CD4-positive, alpha-beta T cell treated with Interleukin-12 subunit alpha and Interleukin-12 subunit beta, for 1 hour (primary cell): ENCODE results near the gene OR6M1.

Experiments
- DNase-seq: peaks from one replicate; pipeline ENCODE4 v3.0.0-alpha.2; 2020

OR6M1 gene

DNA sequence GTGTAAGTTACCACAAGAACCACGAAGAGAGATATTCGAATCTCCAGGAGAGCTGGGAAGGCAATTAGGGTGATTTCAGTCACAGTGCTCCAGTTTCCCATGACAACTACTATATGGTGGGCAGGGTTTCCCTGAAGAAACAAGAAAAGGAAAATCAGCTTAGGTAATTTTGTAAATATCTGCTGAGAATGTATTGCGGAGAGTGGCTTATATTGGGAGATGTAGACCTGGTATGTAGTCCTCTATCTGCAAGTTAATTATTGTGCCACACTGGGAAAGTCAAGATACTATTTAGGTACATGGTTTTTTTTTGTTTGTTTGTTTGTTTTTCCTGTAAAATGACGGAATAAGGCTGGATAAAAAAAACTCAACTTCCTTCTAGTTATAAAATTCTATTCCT lies at the start of gene OR6M1:
TSS of gene OR6M1 (minus strand) at position 101 of the 400 bp plus-strand sequence. CDS start at position 101, 0 bp downstream.
- DNase-seq, result no peak

DNA sequence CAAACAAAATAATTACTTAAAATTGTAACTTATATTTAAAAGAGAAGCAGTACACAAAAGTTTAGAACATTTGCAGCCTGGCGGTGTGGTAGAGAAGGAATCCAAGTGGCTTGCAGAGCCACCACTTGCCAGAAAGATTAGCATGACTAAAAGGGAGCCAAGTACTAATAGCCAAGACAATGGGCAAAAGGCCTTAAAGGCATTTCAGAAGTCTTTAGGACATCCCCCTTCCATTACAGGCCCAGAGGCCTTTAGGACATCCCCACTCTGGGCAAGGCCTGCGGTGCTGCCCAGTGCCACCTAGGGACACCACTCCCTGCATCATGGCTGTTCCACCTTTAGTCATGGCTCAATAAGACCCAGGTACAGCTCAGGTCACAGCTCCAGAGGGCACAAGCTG lies 46.9 kb upstream of the OR6M1 start:
- no peak for DNase-seq

DNA sequence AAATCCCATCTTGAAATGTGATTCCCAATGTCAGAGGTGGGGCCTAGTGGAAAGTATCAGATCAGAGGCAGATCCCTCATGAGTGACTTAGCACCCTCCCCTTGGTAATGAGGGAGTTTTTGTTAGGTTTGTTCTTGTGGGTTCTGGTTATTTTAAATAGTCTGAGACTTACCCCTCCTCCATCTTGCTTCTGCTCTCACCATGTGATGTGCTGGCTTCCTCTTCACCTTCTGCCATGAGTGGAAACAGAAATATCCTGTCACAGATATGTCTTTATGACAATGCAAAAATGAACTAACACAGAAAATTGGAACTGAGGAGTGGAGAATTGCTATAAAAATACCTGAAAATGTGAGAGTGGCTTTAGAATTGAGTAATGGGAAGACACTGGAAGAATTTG lies 46.2 kb upstream of the OR6M1 start:
- DNase-seq, result no peak

- DNase-seq, result no peak
Measured at GRCh38 chr11:123851110-123851509, 45.0 kb upstream of the OR6M1 start.

- no peak for DNase-seq
Measured at GRCh38 chr11:123841174-123841573, 35.0 kb upstream of the OR6M1 start.

GRCh38 chr11:123839131-123839530 lies 33.0 kb upstream of the OR6M1 start:
- no peak for DNase-seq

GRCh38 chr11:123838659-123839058 lies 32.5 kb upstream of the OR6M1 start:
- DNase-seq, result no peak

DNA sequence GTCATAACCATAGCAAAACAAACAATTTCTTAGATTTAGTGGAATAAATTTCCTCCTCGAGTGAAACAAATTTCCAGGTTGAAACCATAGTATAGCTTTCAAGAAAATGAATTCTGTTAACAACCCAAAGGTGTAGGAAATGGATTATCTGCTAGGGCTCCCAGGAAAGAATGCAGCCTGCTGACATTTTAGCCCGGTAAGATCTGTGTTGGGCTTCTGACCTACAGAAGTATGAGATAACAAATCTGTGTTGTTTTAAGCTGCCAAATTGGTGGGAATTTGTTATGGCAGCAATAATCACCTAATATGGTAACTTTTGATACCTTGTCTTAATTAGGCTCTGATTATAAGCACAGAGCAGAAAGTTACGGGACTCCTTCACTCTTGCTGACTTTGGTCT lies 32.0 kb upstream of the OR6M1 start:
- DNase-seq, result no peak

DNA sequence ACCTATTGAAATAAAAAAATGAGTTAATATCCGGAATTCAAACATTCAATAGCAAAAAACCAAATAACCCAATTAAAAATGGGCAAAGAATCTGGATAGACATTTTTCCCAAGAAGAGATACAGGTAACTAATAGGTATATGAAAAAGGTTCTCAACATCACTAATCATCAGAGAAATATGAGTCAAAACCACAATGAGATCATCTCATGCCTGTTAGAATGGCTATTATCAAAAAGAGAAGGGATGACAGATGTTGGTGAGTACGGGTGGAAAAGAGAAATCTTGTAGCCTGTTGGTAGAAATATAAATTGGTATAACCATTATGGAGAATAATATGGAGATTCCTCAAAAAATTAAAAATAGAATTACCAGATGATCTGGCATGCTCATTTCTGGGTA lies 26.9 kb upstream of the OR6M1 start:
- DNase-seq, result no peak

GRCh38 chr11:123829745-123830144 lies 23.6 kb upstream of the OR6M1 start:
- DNase-seq, result no peak

DNA sequence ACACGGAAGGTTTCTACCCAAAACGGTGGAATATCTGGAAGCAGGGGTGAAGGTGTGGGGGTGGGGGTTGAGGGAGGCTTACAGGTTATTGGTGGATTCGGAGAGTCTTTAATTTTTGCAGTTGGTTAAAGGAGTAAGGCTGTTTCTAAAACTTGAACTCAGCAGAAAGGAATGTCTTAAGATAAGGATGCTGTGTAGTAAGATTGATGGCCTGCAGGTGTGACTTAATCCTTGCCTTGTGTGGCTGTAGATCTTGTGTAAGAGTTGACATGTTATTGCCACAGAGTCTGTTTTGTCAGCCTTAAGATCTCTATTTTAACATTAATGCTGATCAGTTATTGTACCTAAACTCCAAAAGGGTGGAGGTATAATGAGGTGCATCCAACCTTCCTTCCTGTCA lies 16.4 kb upstream of the OR6M1 start:
- no peak for DNase-seq

- DNase-seq, result no peak
Measured at GRCh38 chr11:123822032-123822431, 15.9 kb upstream of the OR6M1 start.

- no peak for DNase-seq
Measured at GRCh38 chr11:123815122-123815521, 9.0 kb upstream of the OR6M1 start.

DNA sequence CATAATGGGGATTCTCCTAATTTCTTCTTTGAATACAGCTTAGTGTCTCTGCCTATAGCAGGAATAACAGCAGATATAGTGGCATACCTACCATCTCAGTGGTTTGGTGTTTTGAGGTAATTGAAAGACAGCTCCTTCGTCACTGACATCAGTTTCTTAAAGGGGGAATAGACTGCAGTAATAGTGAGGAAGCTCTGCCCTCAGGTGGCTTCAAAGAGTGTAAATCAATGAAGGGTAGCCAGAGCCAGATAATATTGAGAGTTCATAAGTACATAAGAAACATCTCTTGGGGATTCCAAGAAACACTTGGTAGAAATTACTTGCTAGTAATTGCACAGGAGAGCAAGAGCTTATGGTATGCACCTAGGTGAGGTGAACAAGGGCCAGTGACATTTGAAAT lies 4.4 kb downstream of the OR6M1 start:
- no peak for DNase-seq

DNA sequence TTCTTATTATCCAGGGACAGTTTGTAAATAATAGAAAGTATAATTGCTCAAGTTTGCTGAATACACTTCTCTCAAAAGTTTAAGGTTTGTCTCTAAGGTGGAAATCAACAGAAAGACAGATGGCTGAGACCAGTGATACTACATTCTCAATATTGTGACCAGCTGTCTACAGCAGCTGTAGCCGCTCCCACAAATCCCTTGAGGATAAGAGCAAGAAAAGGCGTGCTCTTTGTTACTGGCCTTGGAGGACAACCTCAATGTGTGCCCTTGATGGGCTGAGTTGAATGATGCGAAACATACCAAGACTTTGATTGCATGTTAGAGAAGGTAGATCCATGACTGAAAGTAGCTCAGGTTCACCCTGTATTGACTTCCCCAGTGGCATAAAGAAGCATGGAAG lies 6.1 kb downstream of the OR6M1 start:
- DNase-seq, result no peak

DNA sequence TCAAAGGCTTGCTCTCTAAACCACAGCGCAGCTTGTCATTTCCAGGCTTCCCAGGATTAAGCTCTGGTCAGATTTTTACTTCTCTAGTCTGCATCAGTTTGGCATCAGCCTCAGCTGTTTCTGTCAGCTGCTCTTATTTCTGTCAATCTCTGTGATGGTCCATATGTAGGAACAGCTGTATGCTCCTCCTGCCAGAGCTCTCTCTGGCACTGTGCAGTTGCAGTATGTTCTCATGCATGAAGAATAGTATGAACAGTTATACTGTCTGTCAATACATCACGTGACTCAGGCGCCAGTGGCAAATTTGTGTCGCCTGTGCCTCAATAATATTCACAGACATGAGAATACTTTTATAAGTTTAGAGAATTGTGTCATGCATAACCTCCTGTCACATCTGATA lies 6.7 kb downstream of the OR6M1 start:
- no peak for DNase-seq

- no peak for DNase-seq
Measured at GRCh38 chr11:123798513-123799252, 7.5 kb downstream of the OR6M1 start.

DNA sequence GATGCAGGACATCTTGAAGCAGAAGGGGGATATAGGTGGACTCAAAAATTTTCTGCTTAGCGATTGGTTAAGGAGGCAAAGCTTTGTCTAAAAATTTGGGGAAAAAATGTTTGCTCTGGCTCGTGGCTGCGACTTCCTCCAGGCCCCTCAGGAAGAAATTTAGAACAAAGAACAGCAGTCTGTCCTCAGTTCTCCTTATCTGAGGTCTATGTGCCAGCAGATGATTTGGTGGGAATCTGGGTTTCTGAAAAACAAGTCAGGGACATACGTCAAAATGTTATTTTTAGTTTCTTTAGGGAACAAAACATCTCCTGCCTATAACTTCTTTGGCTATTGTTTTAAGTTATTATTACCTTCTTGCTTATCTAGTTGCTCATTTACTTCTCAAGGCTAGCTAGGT lies 8.1 kb downstream of the OR6M1 start:
- DNase-seq, result no peak

DNA sequence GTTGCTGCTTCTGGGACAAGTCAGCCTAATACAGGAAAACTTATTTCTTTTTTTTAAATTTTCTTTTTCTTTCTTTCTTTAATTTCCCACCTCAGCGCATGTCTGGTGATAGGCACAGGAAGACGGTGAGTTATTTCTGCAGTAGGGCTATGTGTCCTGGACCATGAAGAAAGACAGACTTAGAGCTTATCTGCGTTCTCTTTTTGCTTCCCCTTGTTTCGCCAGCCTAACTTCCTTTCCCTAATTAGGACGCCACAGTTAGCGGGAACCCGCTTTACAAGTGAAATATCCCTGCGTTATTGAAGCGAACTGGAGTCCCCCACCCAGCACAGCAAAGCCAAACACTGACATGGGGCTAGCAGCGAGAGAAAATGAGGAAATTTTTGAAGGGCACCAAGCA lies 8.6 kb downstream of the OR6M1 start:
- DNase-seq, result no peak

DNA sequence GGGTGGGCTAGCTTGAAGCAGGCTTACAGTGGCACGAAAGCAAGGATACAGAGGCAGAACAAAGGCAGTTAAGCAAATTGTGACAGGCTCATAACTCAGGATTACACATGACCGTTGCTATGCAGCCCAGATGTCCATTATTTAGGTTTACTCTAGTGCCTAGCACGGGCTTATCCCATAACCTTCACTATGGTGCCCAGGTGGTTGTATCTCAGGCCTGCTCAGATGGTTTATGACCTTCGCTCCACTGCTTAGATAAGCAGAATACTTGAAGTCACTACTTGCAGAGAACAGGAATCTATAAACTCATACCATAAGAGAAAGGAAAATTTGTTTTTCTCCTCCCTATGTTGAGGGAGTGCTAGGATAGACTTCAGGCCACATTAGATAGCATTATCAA lies 9.0 kb downstream of the OR6M1 start:
- no peak for DNase-seq

DNA sequence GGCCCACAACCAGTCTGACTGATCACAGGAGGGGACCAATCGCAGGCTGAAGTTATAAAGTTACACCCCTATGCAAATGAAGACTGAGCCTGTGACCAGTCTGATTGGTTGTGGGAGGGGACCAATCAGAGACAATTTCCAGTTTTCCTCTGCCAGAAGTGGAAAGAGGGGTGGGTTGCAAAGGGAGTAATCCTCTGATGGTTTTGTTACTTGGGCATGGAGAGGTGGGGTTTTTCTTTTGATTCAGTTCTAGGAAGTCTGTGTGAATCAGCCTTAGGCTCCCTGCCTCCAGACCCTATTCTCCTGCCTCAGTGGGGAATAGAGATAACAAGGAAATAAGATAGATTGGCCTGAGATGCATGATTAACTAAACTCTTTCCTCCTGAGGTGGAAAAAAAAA lies 9.9 kb downstream of the OR6M1 start:
- no peak for DNase-seq

GRCh38 chr11:123783536-123783935 lies 22.6 kb downstream of the OR6M1 start:
- no peak for DNase-seq

DNA sequence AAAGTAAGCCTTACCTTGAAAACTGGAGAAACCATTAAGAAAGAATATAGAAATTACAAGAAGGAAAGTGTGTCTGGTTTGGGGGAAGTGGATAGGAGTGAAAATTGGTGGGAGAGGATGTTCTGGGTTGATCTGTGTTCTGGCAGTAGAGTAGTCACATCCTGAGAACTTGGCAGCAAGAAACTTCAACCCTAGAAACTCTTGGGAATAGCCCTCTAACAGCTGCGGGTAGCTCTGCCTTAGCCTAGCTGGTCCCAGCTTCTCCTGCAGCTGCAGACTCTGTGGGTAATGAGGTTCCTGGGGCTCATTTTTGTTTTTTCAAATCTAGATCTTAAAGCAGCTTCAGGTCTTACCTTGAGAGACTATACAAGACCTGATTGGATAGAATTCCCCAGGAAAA lies 27.6 kb downstream of the OR6M1 start:
- no peak for DNase-seq

- DNase-seq, result no peak
Measured at GRCh38 chr11:123775715-123776549, 30.2 kb downstream of the OR6M1 start.

DNA sequence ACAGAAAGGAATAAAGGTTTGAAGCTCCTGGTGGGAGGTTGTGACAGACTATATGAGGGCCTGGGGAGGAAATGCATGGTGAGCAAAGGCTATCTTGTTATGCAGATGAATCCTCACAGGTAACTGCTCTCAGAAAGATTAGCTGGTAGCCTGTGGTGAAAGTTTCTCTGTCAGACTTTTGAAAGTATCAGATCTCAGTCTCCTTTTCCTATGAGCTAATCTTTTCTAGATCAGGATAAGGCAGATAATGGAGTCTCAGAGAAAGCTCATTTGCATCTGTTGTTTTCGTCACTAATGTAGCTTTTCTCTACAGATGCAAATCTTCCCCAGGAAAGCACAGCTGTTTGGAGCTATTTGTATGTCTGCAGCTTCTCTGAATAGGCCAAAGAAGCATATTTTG lies 30.9 kb downstream of the OR6M1 start:
- no peak for DNase-seq
